NCI-H226 (cell line): ENCODE measurements around the gene PTCRA.

Source experiments
- DNase-seq: peaks from one replicate; pipeline ENCODE4 v3.0.0-alpha.2; 2015

Gene PTCRA

GRCh38 chr6:42974919-42975505 is 59.2 kb downstream of the PTCRA start:
- DNase-seq = no peak
